Measurements from ENCODE around the gene ZNF92.
"Not testable (repeated sequence)": the region's sequence is repeated elsewhere in the genome, so short reads cannot be mapped to it uniquely, and the experiment has no call there.

The ZNF92 gene

GRCh38 chr7:65398671-65399070, 25.0 kb downstream of the ZNF92 start:
- not testable (repeated sequence) for H3K4me3 Mint-ChIP-seq, H3K27me3 Mint-ChIP-seq, H3K4me1 Mint-ChIP-seq, H3K9me3 Mint-ChIP-seq, ATAC-seq, H3K27ac Mint-ChIP-seq
- H3K36me3 Mint-ChIP-seq: peaks cover 70% of the 10 kb centered on the region

- H3K27me3 Mint-ChIP-seq, H3K4me3 Mint-ChIP-seq, H3K27ac Mint-ChIP-seq, ATAC-seq, H3K4me1 Mint-ChIP-seq, H3K9me3 Mint-ChIP-seq: not testable (repeated sequence)
- H3K36me3 Mint-ChIP-seq: peaks cover 66% of the 10 kb centered on the region
Observed at GRCh38 chr7:65399101-65399500, 25.4 kb downstream of the ZNF92 start.

GRCh38 chr7:65404020-65404419, 30.4 kb downstream of the ZNF92 start:
- Mint-ChIP-seq H3K9me3 (peaks cover 28% of the 10 kb centered on the region), H3K27ac (no peak overlapping the region)

GRCh38 chr7:65406706-65407105, 33.1 kb downstream of the ZNF92 start:
- H3K4me3 Mint-ChIP-seq, H3K27ac Mint-ChIP-seq, H3K4me1 Mint-ChIP-seq, H3K27me3 Mint-ChIP-seq, ATAC-seq: not testable (repeated sequence)
- Mint-ChIP-seq H3K9me3 (peaks cover 28% of the 10 kb centered on the region), H3K36me3 (peaks cover 22% of the 10 kb centered on the region)

More at GRCh38 chr7:65404020-65404419, 30.4 kb downstream of the ZNF92 start:
- Mint-ChIP-seq H3K36me3 (peaks cover 39% of the 10 kb centered on the region), H3K27me3 (no peaks in the 10 kb centered on the region), H3K4me3 (no peak overlapping the region), H3K4me1 (no peaks in the 10 kb centered on the region)
- ATAC-seq: no peak

- no peaks in the 10 kb centered on the region for H3K27me3 Mint-ChIP-seq
Observed at GRCh38 chr7:65409363-65409762, 35.7 kb downstream of the ZNF92 start.

GRCh38 chr7:65411249-65411648, 37.6 kb downstream of the ZNF92 start:
- no peaks in the 10 kb centered on the region for H3K4me1 Mint-ChIP-seq
- H3K27ac Mint-ChIP-seq: no peak overlapping the region
- H3K27me3 Mint-ChIP-seq: no peaks in the 10 kb centered on the region
- no peak overlapping the region for H3K4me3 Mint-ChIP-seq
- H3K36me3 Mint-ChIP-seq: peaks cover 19% of the 10 kb centered on the region
- no peak for ATAC-seq
- H3K9me3 Mint-ChIP-seq: peaks cover 22% of the 10 kb centered on the region

More at GRCh38 chr7:65409363-65409762, 35.7 kb downstream of the ZNF92 start:
- H3K36me3 Mint-ChIP-seq: peaks cover 18% of the 10 kb centered on the region
- H3K4me3 Mint-ChIP-seq: no peak overlapping the region
- no peaks in the 10 kb centered on the region for H3K4me1 Mint-ChIP-seq
- no peak for ATAC-seq
- no peak overlapping the region for H3K27ac Mint-ChIP-seq
- H3K9me3 Mint-ChIP-seq: peaks cover 24% of the 10 kb centered on the region

- H3K9me3 Mint-ChIP-seq: peaks cover 34% of the 10 kb centered on the region
Observed at GRCh38 chr7:65422670-65423069, 49.0 kb downstream of the ZNF92 start.

GRCh38 chr7:65423286-65423685, 49.6 kb downstream of the ZNF92 start:
- not testable (repeated sequence) for ATAC-seq, H3K4me1 Mint-ChIP-seq, H3K27ac Mint-ChIP-seq, H3K27me3 Mint-ChIP-seq, H3K4me3 Mint-ChIP-seq
- H3K9me3 Mint-ChIP-seq: peaks cover 34% of the 10 kb centered on the region
- peaks cover 27% of the 10 kb centered on the region for H3K36me3 Mint-ChIP-seq

More at GRCh38 chr7:65422670-65423069, 49.0 kb downstream of the ZNF92 start:
- H3K27me3 Mint-ChIP-seq: no peaks in the 10 kb centered on the region
- ATAC-seq: no peak
- peaks cover 27% of the 10 kb centered on the region for H3K36me3 Mint-ChIP-seq
- H3K4me3 Mint-ChIP-seq: no peak overlapping the region
- no peaks in the 10 kb centered on the region for H3K4me1 Mint-ChIP-seq
- no peak overlapping the region for H3K27ac Mint-ChIP-seq

GRCh38 chr7:65429642-65430343, 56.1 kb downstream of the ZNF92 start:
- Mint-ChIP-seq H3K27ac (no peak overlapping the region), H3K4me1 (peaks cover 6% of the 10 kb centered on the region), H3K4me3 (no peak overlapping the region), H3K36me3 (peaks cover 5% of the 10 kb centered on the region), H3K9me3 (peaks cover 23% of the 10 kb centered on the region), H3K27me3 (no peaks in the 10 kb centered on the region)
- no peak for ATAC-seq

- peaks cover 17% of the 10 kb centered on the region for H3K9me3 Mint-ChIP-seq
- H3K4me1 Mint-ChIP-seq: peaks cover 6% of the 10 kb centered on the region
- ATAC-seq: no peak
- H3K27ac Mint-ChIP-seq: no peak overlapping the region
- peaks cover 5% of the 10 kb centered on the region for H3K36me3 Mint-ChIP-seq
- H3K27me3 Mint-ChIP-seq: no peaks in the 10 kb centered on the region
- no peak overlapping the region for H3K4me3 Mint-ChIP-seq
Observed at GRCh38 chr7:65430344-65431186, 56.9 kb downstream of the ZNF92 start.

GRCh38 chr7:65434307-65434706, 60.7 kb downstream of the ZNF92 start:
- Mint-ChIP-seq H3K9me3 (peaks cover under 1% of the 10 kb centered on the region), H3K4me1 (peaks cover 6% of the 10 kb centered on the region)

GRCh38 chr7:65436163-65436562, 62.5 kb downstream of the ZNF92 start:
- no peaks in the 10 kb centered on the region for H3K36me3 Mint-ChIP-seq
- H3K27me3 Mint-ChIP-seq: no peaks in the 10 kb centered on the region
- peaks cover 6% of the 10 kb centered on the region for H3K4me1 Mint-ChIP-seq
- no peaks in the 10 kb centered on the region for H3K9me3 Mint-ChIP-seq
- H3K4me3 Mint-ChIP-seq: no peak overlapping the region
- no peak overlapping the region for H3K27ac Mint-ChIP-seq
- no peak for ATAC-seq

More at GRCh38 chr7:65434307-65434706, 60.7 kb downstream of the ZNF92 start:
- ATAC-seq: no peak
- no peak overlapping the region for H3K27ac Mint-ChIP-seq
- H3K27me3 Mint-ChIP-seq: no peaks in the 10 kb centered on the region
- no peak overlapping the region for H3K4me3 Mint-ChIP-seq
- no peaks in the 10 kb centered on the region for H3K36me3 Mint-ChIP-seq

- H3K9me3 Mint-ChIP-seq: no peaks in the 10 kb centered on the region
- H3K4me3 Mint-ChIP-seq: no peak overlapping the region
- peaks cover 2% of the 10 kb centered on the region for H3K4me1 Mint-ChIP-seq
- H3K27me3 Mint-ChIP-seq: no peaks in the 10 kb centered on the region
- H3K27ac Mint-ChIP-seq: no peak overlapping the region
- H3K36me3 Mint-ChIP-seq: no peaks in the 10 kb centered on the region
- ATAC-seq: no peak
Observed at GRCh38 chr7:65438598-65438997, 64.9 kb downstream of the ZNF92 start.

GRCh38 chr7:65441010-65441409, 67.4 kb downstream of the ZNF92 start:
- no peak for ATAC-seq

GRCh38 chr7:65444205-65444842, 70.7 kb downstream of the ZNF92 start:
- peaks cover 10% of the 10 kb centered on the region for H3K4me1 Mint-ChIP-seq
- no peaks in the 10 kb centered on the region for H3K27me3 Mint-ChIP-seq
- H3K36me3 Mint-ChIP-seq: peaks cover 7% of the 10 kb centered on the region
- H3K27ac Mint-ChIP-seq: no peak overlapping the region
- peaks cover 6% of the 10 kb centered on the region for H3K9me3 Mint-ChIP-seq
- no peak for ATAC-seq
- H3K4me3 Mint-ChIP-seq: no peak overlapping the region

More at GRCh38 chr7:65441010-65441409, 67.4 kb downstream of the ZNF92 start:
- Mint-ChIP-seq H3K27me3 (no peaks in the 10 kb centered on the region), H3K27ac (no peak overlapping the region), H3K9me3 (no peaks in the 10 kb centered on the region), H3K36me3 (no peaks in the 10 kb centered on the region), H3K4me3 (no peak overlapping the region), H3K4me1 (no peaks in the 10 kb centered on the region)
